Cardiac fibroblast (primary cell): ENCODE data around the gene TUBA8.
"Not testable (repeated sequence)": the region's sequence is repeated elsewhere in the genome, so short reads cannot be mapped to it uniquely, and the experiment has no call there.

Source experiments
- DNase-seq, 2 donors: peaks; one replicate each; pipeline versions ENCODE4 v3.0.0 to v3.0.0-alpha.2; 2010; ENCODE audit warnings: low read depth in 2 of 2
- H3K4me3 ChIP-seq, 2 donors: replicated peaks in 1 of 2; 1 replicate in 1 of 2; 2 replicates in 1 of 2; pipeline ENCODE4 v1.5.1; 2011; ENCODE audit warnings: low read depth in 2 of 2, low read length in 2 of 2, mild to moderate bottlenecking in 2 of 2, moderate library complexity in 1 of 2
- CTCF ChIP-seq: IDR thresholded peaks from one replicate; pipeline ENCODE4 v1.5.1; 2011; ENCODE audit warnings: low read depth, mild to moderate bottlenecking, low read length, inconsistent platforms

Gene TUBA8

GRCh38 chr22:18067121-18067520 lies 43.5 kb upstream of the TUBA8 start:
- DNase-seq = no peak
- H3K4me3 ChIP-seq = no peak overlapping the region
- TF ChIP-seq CTCF = no peak

GRCh38 chr22:18067548-18068341 lies 42.9 kb upstream of the TUBA8 start:
- H3K4me3 ChIP-seq = no peak overlapping the region
- TF ChIP-seq CTCF = no peak
- no peak for DNase-seq

GRCh38 chr22:18068381-18068988 lies 42.1 kb upstream of the TUBA8 start:
- H3K4me3 ChIP-seq = no peak overlapping the region
- no peak for TF ChIP-seq CTCF
- DNase-seq = peak; percentile 30 to 58

- H3K4me3 ChIP-seq = no peak overlapping the region
- TF ChIP-seq CTCF = no peak
Measured at GRCh38 chr22:18069041-18069440, 41.6 kb upstream of the TUBA8 start.

GRCh38 chr22:18070041-18070440 lies 40.6 kb upstream of the TUBA8 start:
- DNase-seq = no peak
- no peak overlapping the region for H3K4me3 ChIP-seq
- TF ChIP-seq CTCF = no peak

More at GRCh38 chr22:18069041-18069440, 41.6 kb upstream of the TUBA8 start:
- no peak for DNase-seq

GRCh38 chr22:18070556-18071306 lies 39.9 kb upstream of the TUBA8 start:
- no peak overlapping the region for H3K4me3 ChIP-seq
- TF ChIP-seq CTCF = peak; percentile 19
- no peak for DNase-seq

GRCh38 chr22:18071307-18071967 lies 39.2 kb upstream of the TUBA8 start:
- H3K4me3 ChIP-seq, DNase-seq: not testable (repeated sequence)
